H9 (cell line): ENCODE data around the gene IGFALS. TPM values are rescaled to one million over a fixed set of nuclear protein-coding genes. Genes with fewer than 3 reads are reported as not detected.

ENCODE experiments used
- DNase-seq: peaks from one replicate; pipeline ENCODE4 v3.0.0-alpha.2; 2017
- H2AFZ ChIP-seq: one replicate; pipeline ENCODE4 v1.6.1; 2013; ENCODE audit warnings: mild to moderate bottlenecking, low read length, control low read depth, moderate library complexity
- H2AK5ac ChIP-seq: 2 replicates; pipeline ENCODE4 v1.6.1; 2013; ENCODE audit warnings: low read length, control low read depth, mixed read lengths; ENCODE audit not compliant: insufficient read length
- H2BK120ac ChIP-seq: one replicate; pipeline ENCODE4 v1.6.1; 2013; ENCODE audit warnings: low read depth, mild to moderate bottlenecking, low read length, control low read depth, inconsistent platforms; ENCODE audit not compliant: poor library complexity, severe bottlenecking
- H2BK12ac ChIP-seq: 2 replicates; pipeline ENCODE4 v1.6.1; 2013; ENCODE audit warnings: low read length, control low read depth, mixed read lengths, low read depth; ENCODE audit not compliant: insufficient read length
- H2BK15ac ChIP-seq: 2 replicates; pipeline ENCODE4 v1.6.1; 2013; ENCODE audit warnings: low read depth, low read length, control low read depth
- H2BK20ac ChIP-seq: one replicate; pipeline ENCODE4 v1.6.1; 2013; ENCODE audit warnings: low read depth, mild to moderate bottlenecking, low read length, control low read depth, inconsistent platforms; ENCODE audit not compliant: poor library complexity, severe bottlenecking
- H2BK5ac ChIP-seq: 2 replicates; pipeline ENCODE4 v1.6.1; 2013; ENCODE audit warnings: low read length, control low read depth, mixed read lengths; ENCODE audit not compliant: insufficient read length
- H3K14ac ChIP-seq: 2 replicates; pipeline ENCODE4 v1.6.1; 2013; ENCODE audit warnings: low read length, control low read depth; ENCODE audit not compliant: insufficient read depth
- H3K18ac ChIP-seq: 2 replicates; pipeline ENCODE4 v1.6.1; 2013; ENCODE audit warnings: low read depth, mild to moderate bottlenecking, mixed read lengths, low read length, control low read depth; ENCODE audit not compliant: insufficient read length
- H3K23ac ChIP-seq: 2 replicates; pipeline ENCODE4 v1.6.1; 2013; ENCODE audit warnings: low read length, control low read depth, mixed read lengths, low read depth; ENCODE audit not compliant: insufficient read length
- H3K23me2 ChIP-seq: 2 replicates; pipeline ENCODE4 v1.6.1; 2013; ENCODE audit warnings: low read depth, mild to moderate bottlenecking, mixed read lengths, low read length, control low read depth; ENCODE audit not compliant: insufficient read length, poor library complexity, severe bottlenecking
- H3K27ac ChIP-seq: 2 replicates; pipeline ENCODE4 v1.5.1; 2013; ENCODE audit warnings: low read length, control low read depth, mixed read lengths, low read depth; ENCODE audit not compliant: insufficient read length
- H3K27me3 ChIP-seq: 2 replicates; pipeline ENCODE4 v1.6.1; 2013; ENCODE audit warnings: low read length, control low read depth, inconsistent platforms; ENCODE audit not compliant: insufficient read depth
- H3K4ac ChIP-seq: 2 replicates; pipeline ENCODE4 v1.6.1; 2013; ENCODE audit warnings: low read depth, mild to moderate bottlenecking, control low read depth, inconsistent platforms, low read length, moderate library complexity
- H3K4me1 ChIP-seq: 2 replicates; pipeline ENCODE4 v1.6.1; 2013; ENCODE audit warnings: low read length, control low read depth, inconsistent platforms; ENCODE audit not compliant: insufficient read depth
- H3K4me2 ChIP-seq: 2 replicates; pipeline ENCODE4 v1.6.1; 2013; ENCODE audit warnings: low read length, control low read depth, mixed read lengths; ENCODE audit not compliant: insufficient read length, insufficient read depth
- H3K56ac ChIP-seq: 2 replicates; pipeline ENCODE4 v1.6.1; 2013; ENCODE audit warnings: low read depth, mild to moderate bottlenecking, mixed read lengths, low read length, control low read depth; ENCODE audit not compliant: insufficient read length
- H3K79me1 ChIP-seq: 2 replicates; pipeline ENCODE4 v1.6.1; 2013; ENCODE audit warnings: low read depth, mild to moderate bottlenecking, moderate library complexity, low read length, control low read depth, inconsistent platforms; ENCODE audit not compliant: insufficient read depth, poor library complexity, severe bottlenecking
- H3K79me2 ChIP-seq: 2 replicates; pipeline ENCODE4 v1.6.1; 2013; ENCODE audit warnings: low read length, control low read depth, inconsistent platforms; ENCODE audit not compliant: insufficient read depth
- H3K9ac ChIP-seq: 2 replicates; pipeline ENCODE4 v1.6.1; 2013; ENCODE audit warnings: low read length, control low read depth, mixed read lengths; ENCODE audit not compliant: insufficient read length; ENCODE audit errors: extremely low read depth
- H3K9me3 ChIP-seq: one replicate; pipeline ENCODE4 v1.6.1; 2013; ENCODE audit warnings: low read depth, low read length, inconsistent platforms; ENCODE audit not compliant: control insufficient read depth
- H3T11ph ChIP-seq: one replicate; pipeline ENCODE4 v1.6.1; 2013; ENCODE audit warnings: mild to moderate bottlenecking, low read length, control low read depth, inconsistent platforms
- H4K20me1 ChIP-seq: one replicate; pipeline ENCODE4 v1.6.1; 2013; ENCODE audit not compliant: control insufficient read depth, insufficient read length, insufficient read depth
- H4K5ac ChIP-seq: 2 replicates; pipeline ENCODE4 v1.6.1; 2013; ENCODE audit warnings: low read depth, mild to moderate bottlenecking, mixed read lengths, low read length, control low read depth; ENCODE audit not compliant: insufficient read length
- H4K8ac ChIP-seq: replicated peaks from 2 replicates; pipeline ENCODE4 v1.6.1; 2013; ENCODE audit warnings: low read length, control low read depth, mixed read lengths, low read depth; ENCODE audit not compliant: insufficient read length
- H4K91ac ChIP-seq: 2 replicates; pipeline ENCODE4 v1.6.1; 2013; ENCODE audit warnings: low read depth, mild to moderate bottlenecking, moderate library complexity, mixed read lengths, low read length, control low read depth; ENCODE audit not compliant: insufficient read length
- H3K27ac Mint-ChIP-seq, 3 experiments: 2 replicates in 2 of 3; 3 replicates in 1 of 3; pipeline ENCODE4 v1.8.0; 2020 to 2021; ENCODE audit warnings: mixed read lengths in 3 of 3, mild to moderate bottlenecking in 1 of 3, moderate library complexity in 1 of 3
- H3K27me3 Mint-ChIP-seq: 2 replicates; pipeline ENCODE4 v1.8.0; 2021; ENCODE audit warnings: low read depth, mild to moderate bottlenecking, moderate library complexity, mixed read lengths
- H3K36me3 Mint-ChIP-seq, 3 experiments: 2 replicates in 2 of 3; 3 replicates in 1 of 3; pipeline ENCODE4 v1.8.0; 2020 to 2021; ENCODE audit warnings: low read depth in 3 of 3, mixed read lengths in 3 of 3; ENCODE audit not compliant: insufficient read depth in 1 of 3
- H3K4me1 Mint-ChIP-seq, 2 experiments: 2 replicates each; pipeline ENCODE4 v1.8.0; 2020; ENCODE audit warnings: mixed read lengths in 2 of 2
- H3K4me3 Mint-ChIP-seq, 2 experiments: 2 replicates in 1 of 2; 3 replicates in 1 of 2; pipeline ENCODE4 v1.8.0; 2020 to 2021; ENCODE audit warnings: mild to moderate bottlenecking in 2 of 2, mixed read lengths in 2 of 2, moderate library complexity in 1 of 2
- H3K9me3 Mint-ChIP-seq, 2 experiments: 2 replicates in 1 of 2; 3 replicates in 1 of 2; pipeline ENCODE4 v1.8.0; 2020; ENCODE audit warnings: mild to moderate bottlenecking in 2 of 2, mixed read lengths in 2 of 2, moderate library complexity in 1 of 2
- CTCF ChIP-seq: fragments of 200-600 bp; sonication (generic); conservative IDR thresholded peaks from 3 replicates; pipeline ENCODE4 v1.8.0; 2021; ENCODE audit warnings: antibody characterized with exemption, mild to moderate bottlenecking
- WGBS: extraction: QIAGEN DNeasy Blood & Tissue Kit; methylation state at CpG from one replicate; pipeline ENCODE4 v1.1.7; 2013; ENCODE audit warnings: missing lambda C conversion rate, low lambda C conversion rate, mixed read lengths; ENCODE audit not compliant: insufficient read length; ENCODE audit errors: extremely low coverage; 5-methylcytosine and 5-hydroxymethylcytosine counted together
- total RNA-seq: library from RNA; stranded (reverse); gene quantifications from 2 replicates; pipeline ENCODE4 v1.2.1, GENCODE V29; 2021

Gene IGFALS
- total RNA-seq, 1 experiment from 2014 or later = not detected

GRCh38 chr16:1744338-1744840 is 49.1 kb downstream of the IGFALS start:
- no peak overlapping the region for H3K27ac Mint-ChIP-seq
- H3K4me1 Mint-ChIP-seq = no peaks in the 10 kb centered on the region
- H3K27me3 Mint-ChIP-seq = no peaks in the 10 kb centered on the region; the same call in 1 of the 2 replicates
- H3K23me2 ChIP-seq = no peaks in the 10 kb centered on the region
- no peaks in the 10 kb centered on the region for H3K79me2 ChIP-seq
- H3K4ac ChIP-seq = no peak overlapping the region
- H3K27ac ChIP-seq = no peak overlapping the region
- no peak overlapping the region for H4K5ac ChIP-seq
- peaks cover 3% of the 10 kb centered on the region for H4K20me1 ChIP-seq
- DNase-seq = no peak
- no CpG with 5 or more reads among the region's 24 CpGs for WGBS
- H3K27me3 ChIP-seq = no peaks in the 10 kb centered on the region
- H2BK20ac ChIP-seq = no peak overlapping the region
- H3K79me1 ChIP-seq = no peaks in the 10 kb centered on the region
- H2BK12ac ChIP-seq = no peak overlapping the region
- no peak overlapping the region for H4K8ac ChIP-seq
- H3K9me3 ChIP-seq = peaks cover 4% of the 10 kb centered on the region
- H2BK120ac ChIP-seq = no peak overlapping the region
- H3K9me3 Mint-ChIP-seq = no peaks in the 10 kb centered on the region
- no peak overlapping the region for H3K4me2 ChIP-seq
- no peak overlapping the region for H2AFZ ChIP-seq
- no peak overlapping the region; a peak in 1 of 5 replicates for H3K4me3 Mint-ChIP-seq
- H3K14ac ChIP-seq = no peak overlapping the region
- no peak overlapping the region for H3K18ac ChIP-seq
- H3K9ac ChIP-seq = no peak overlapping the region
- no peak overlapping the region for H2BK15ac ChIP-seq
- H3K4me1 ChIP-seq = no peaks in the 10 kb centered on the region
- H2BK5ac ChIP-seq = no peak overlapping the region
- no peak overlapping the region for H2AK5ac ChIP-seq
- no peak overlapping the region for H3T11ph ChIP-seq
- no peak overlapping the region for H4K91ac ChIP-seq
- H3K23ac ChIP-seq = no peak overlapping the region
- TF ChIP-seq CTCF = no peak
- H3K56ac ChIP-seq = no peak overlapping the region
- H3K36me3 Mint-ChIP-seq = peaks cover 3 to 14% (median 13%) of the 10 kb centered on the region in 3 experiments
